HEK293 (cell line): ENCODE data around the gene GAL.

Source experiments
- CTCF ChIA-PET: fragments of 350-600 bp; formaldehyde crosslinking; extraction: SDS; loops from one replicate; lab custom pipeline; 2021; ENCODE audit warnings: antibody characterized with exemption; lab: Yijun Ruan, JAX
- POLR2A ChIA-PET: fragments of 300-600 bp; formaldehyde crosslinking; extraction: SDS; loops from one replicate; lab custom pipeline; 2020; ENCODE audit warnings: antibody characterized with exemption, inconsistent platforms; lab: Yijun Ruan, JAX
- H3K27ac ChIP-seq: fragments of 200-500 bp; sonication (Bioruptor generic); 2 replicates; pipeline ENCODE4 v1.5.1; 2014; ENCODE audit warnings: low read depth, low read length, control low read depth, inconsistent platforms; ENCODE audit errors: extremely low read depth
- H3K36me3 ChIP-seq, 2 experiments: fragments of 200-500 bp in 1 of 2; sonication (Bioruptor generic) in 1 of 2; 1 replicate in 1 of 2; 2 replicates in 1 of 2; pipeline ENCODE4 v1.5.1; 2014 to 2017; ENCODE audit warnings: inconsistent platforms in 2 of 2, low read length in 2 of 2; ENCODE audit not compliant: control insufficient read depth in 2 of 2, insufficient read depth in 1 of 2
- H3K4me1 ChIP-seq: fragments of 200-500 bp; sonication (Bioruptor generic); 2 replicates; pipeline ENCODE4 v1.5.1; 2014; ENCODE audit warnings: mild to moderate bottlenecking, low read length, inconsistent platforms; ENCODE audit not compliant: control insufficient read depth, insufficient read depth
- H3K4me3 ChIP-seq: 2 replicates; pipeline ENCODE4 v1.5.1; 2011; ENCODE audit warnings: low read depth, mild to moderate bottlenecking, control low read depth, low read length, moderate library complexity
- H3K9me3 ChIP-seq: fragments of 200-500 bp; sonication (Bioruptor generic); 2 replicates; pipeline ENCODE4 v1.5.1; 2014; ENCODE audit warnings: low read depth, low read length, inconsistent platforms; ENCODE audit not compliant: control insufficient read depth, insufficient read depth
- EGR2 ChIP-seq: fragments of 450-650 bp; formaldehyde crosslinking; IDR thresholded peaks from 2 replicates; pipeline ENCODE4 v1.5.1; 2016; ENCODE audit warnings: low read depth, missing biosample characterization, missing genetic modification characterization
- GLIS1 ChIP-seq: fragments of 450-650 bp; formaldehyde crosslinking; IDR thresholded peaks from 2 replicates; pipeline ENCODE4 v1.5.1; 2016; ENCODE audit warnings: missing biosample characterization, missing genetic modification characterization
- KLF9 ChIP-seq: fragments of 450-650 bp; formaldehyde crosslinking; IDR thresholded peaks from 2 replicates; pipeline ENCODE4 v1.5.1; 2016; ENCODE audit warnings: missing biosample characterization, missing genetic modification characterization, low read depth
- SCRT1 ChIP-seq: fragments of 450-650 bp; formaldehyde crosslinking; IDR thresholded peaks from 2 replicates; pipeline ENCODE4 v1.5.1; 2016; ENCODE audit warnings: missing biosample characterization, missing genetic modification characterization, borderline replicate concordance
- SCRT2 ChIP-seq: fragments of 450-650 bp; formaldehyde crosslinking; IDR thresholded peaks from 2 replicates; pipeline ENCODE4 v1.5.1; 2016; ENCODE audit warnings: missing biosample characterization, missing genetic modification characterization
- ZBTB48 ChIP-seq: fragments of 450-650 bp; formaldehyde crosslinking; IDR thresholded peaks from 2 replicates; pipeline ENCODE4 v1.5.1; 2016; ENCODE audit warnings: missing biosample characterization, missing genetic modification characterization
- ZBTB6 ChIP-seq: fragments of 450-650 bp; formaldehyde crosslinking; IDR thresholded peaks from 2 replicates; pipeline ENCODE4 v1.5.1; 2017; ENCODE audit warnings: missing biosample characterization, missing genetic modification characterization
- ZEB2 ChIP-seq: fragments of 450-650 bp; formaldehyde crosslinking; IDR thresholded peaks from 2 replicates; pipeline ENCODE4 v1.5.1; 2016; ENCODE audit warnings: missing biosample characterization, missing genetic modification characterization
- ZNF174 ChIP-seq: fragments of 450-650 bp; formaldehyde crosslinking; IDR thresholded peaks from 2 replicates; pipeline ENCODE4 v1.5.0; 2017; ENCODE audit warnings: missing biosample characterization, mild to moderate bottlenecking, missing genetic modification characterization
- ZNF18 ChIP-seq: fragments of 450-650 bp; formaldehyde crosslinking; IDR thresholded peaks from 2 replicates; pipeline ENCODE4 v1.5.1; 2016; ENCODE audit warnings: missing biosample characterization, missing genetic modification characterization
- ZNF341 ChIP-seq: fragments of 450-650 bp; formaldehyde crosslinking; IDR thresholded peaks from 2 replicates; pipeline ENCODE4; 2016; ENCODE audit warnings: low read depth, missing biosample characterization, missing genetic modification characterization
- ZNF362 ChIP-seq: fragments of 450-650 bp; formaldehyde crosslinking; IDR thresholded peaks from 2 replicates; pipeline ENCODE4 v1.5.1; 2016; ENCODE audit warnings: missing biosample characterization, missing genetic modification characterization
- ZNF394 ChIP-seq: fragments of 450-650 bp; formaldehyde crosslinking; IDR thresholded peaks from 2 replicates; pipeline ENCODE4 v1.5.1; 2016; ENCODE audit warnings: missing biosample characterization, missing genetic modification characterization, mild to moderate bottlenecking, moderate library complexity, borderline replicate concordance
- ZNF423 ChIP-seq: fragments of 450-650 bp; formaldehyde crosslinking; IDR thresholded peaks from 2 replicates; pipeline ENCODE4 v1.5.1; 2016; ENCODE audit warnings: missing biosample characterization, missing genetic modification characterization
- ZNF426 ChIP-seq: fragments of 450-650 bp; formaldehyde crosslinking; IDR thresholded peaks from 2 replicates; pipeline ENCODE4 v1.5.1; 2017; ENCODE audit warnings: missing biosample characterization, missing genetic modification characterization, mild to moderate bottlenecking, inconsistent platforms, moderate library complexity
- ZNF558 ChIP-seq: fragments of 450-650 bp; formaldehyde crosslinking; IDR thresholded peaks from 2 replicates; pipeline ENCODE4 v1.5.1; 2016; ENCODE audit warnings: missing biosample characterization, missing genetic modification characterization
- ZNF596 ChIP-seq: fragments of 450-650 bp; IDR thresholded peaks from 2 replicates; pipeline ENCODE4 v1.5.0; 2018; ENCODE audit warnings: missing biosample characterization, mild to moderate bottlenecking, missing genetic modification characterization, moderate library complexity
- ZSCAN18 ChIP-seq: fragments of 450-650 bp; formaldehyde crosslinking; IDR thresholded peaks from 2 replicates; pipeline ENCODE4 v1.5.1; 2016; ENCODE audit warnings: missing biosample characterization, missing genetic modification characterization
- ZSCAN30 ChIP-seq: fragments of 450-650 bp; IDR thresholded peaks from 2 replicates; pipeline ENCODE4 v1.5.1; 2018; ENCODE audit warnings: missing biosample characterization, mild to moderate bottlenecking, missing genetic modification characterization, moderate library complexity
- ZSCAN5A ChIP-seq: fragments of 450-650 bp; formaldehyde crosslinking; IDR thresholded peaks from 2 replicates; pipeline ENCODE4 v1.5.1; 2016; ENCODE audit warnings: missing biosample characterization, missing genetic modification characterization

The GAL gene

GRCh38 chr11:68704887-68705286 is 20.5 kb downstream of the GAL start (continued):
- peak; percentile 78 for TF ChIP-seq ZNF341
- TF ChIP-seq GLIS1 (tag by site-specific recombination), result peak; percentile 64
- no peak for TF ChIP-seq ZNF362 (tag by site-specific recombination)
- TF ChIP-seq ZEB2 (tag by site-specific recombination), result no peak
- no peak for TF ChIP-seq ZSCAN5A (tag by site-specific recombination)
- TF ChIP-seq ZNF558, result no peak
- TF ChIP-seq EGR2, result no peak

- POLR2A ChIA-PET, result no interaction called here
- Histone ChIP-seq H3K9me3 (no peaks in the 10 kb centered on the region), H3K36me3 (no peaks in the 10 kb centered on the region), H3K27ac (no peak overlapping the region), H3K4me3 (no peak overlapping the region), H3K4me1 (no peaks in the 10 kb centered on the region)
- TF ChIP-seq ZBTB48 (tag by site-specific recombination), result no peak
- TF ChIP-seq SCRT2 (tag by site-specific recombination), result no peak
- no peak for TF ChIP-seq SCRT1 (tag by site-specific recombination)
- no peak for TF ChIP-seq ZNF426 (tag by site-specific recombination)
- no peak for TF ChIP-seq ZNF174
- no peak for TF ChIP-seq ZSCAN18 (tag by site-specific recombination)
- CTCF ChIA-PET, result interaction anchor here (0.6 to 0.7 kb wide), 2 partner anchors 28 to 537 kb away, joined by 3 read pairs; no protein-coding TSS in a partner anchor
Measured at GRCh38 chr11:68707527-68707926, 23.2 kb downstream of the GAL start.

- H3K9me3 ChIP-seq, result no peaks in the 10 kb centered on the region
- ChIA-PET POLR2A (no interaction called here), CTCF (interaction anchor here (0.7 kb wide), 1 partner anchor 113 kb away, joined by 3 read pairs; no protein-coding TSS in a partner anchor)
- no peaks in the 10 kb centered on the region for H3K4me1 ChIP-seq
- no peaks in the 10 kb centered on the region for H3K36me3 ChIP-seq
- TF ChIP-seq KLF9 (tag by site-specific recombination) (no peak), ZSCAN30 (tag by site-specific recombination) (no peak), ZBTB6 (tag by site-specific recombination) (no peak), ZNF426 (tag by site-specific recombination) (no peak), ZNF596 (tag by site-specific recombination) (no peak), ZNF18 (no peak), ZNF423 (tag by site-specific recombination) (no peak), ZNF394 (tag by site-specific recombination) (no peak)
- TF ChIP-seq, all 188 proteins: peak for 0
- Histone ChIP-seq H3K4me3 (no peak overlapping the region), H3K27ac (no peak overlapping the region)
Measured at GRCh38 chr11:68709062-68709461, 24.7 kb downstream of the GAL start.
